OCI-LY1 (cell line): ENCODE measurements around the gene CDK13.

Experiments used
- H2AFZ ChIP-seq: fragments of 200-600 bp; sonication (generic), shearing (Covaris generic); 2 replicates; pipeline ENCODE4 v1.6.0; 2014; ENCODE audit warnings: antibody characterized with exemption, mild to moderate bottlenecking, low read length
- H3F3A ChIP-seq: fragments of 200-600 bp; sonication (generic), shearing (Covaris generic); 2 replicates; pipeline ENCODE4 v1.6.0; 2014; ENCODE audit warnings: mild to moderate bottlenecking, antibody characterized with exemption, low read length, moderate library complexity; ENCODE audit not compliant: insufficient read depth
- H3K27ac ChIP-seq: fragments of 200-600 bp; sonication (generic); 2 replicates; pipeline ENCODE4 v1.5.1; 2014; ENCODE audit warnings: low read length, mixed run types, mild to moderate bottlenecking, low read depth; ENCODE audit not compliant: poor library complexity, severe bottlenecking
- H3K27me3 ChIP-seq: fragments of 200-600 bp; sonication (generic); 2 replicates; pipeline ENCODE4 v1.6.0; 2014; ENCODE audit warnings: antibody characterized with exemption, mild to moderate bottlenecking, low read length, moderate library complexity; ENCODE audit not compliant: insufficient read depth
- H3K36me3 ChIP-seq: fragments of 200-600 bp; sonication (generic); 2 replicates; pipeline ENCODE4 v1.6.1; 2014; ENCODE audit warnings: mild to moderate bottlenecking, antibody characterized with exemption, low read length, moderate library complexity, mixed read lengths; ENCODE audit not compliant: insufficient read depth
- H3K4me1 ChIP-seq: fragments of 200-600 bp; sonication (generic); 2 replicates; pipeline ENCODE4 v1.5.1; 2014; ENCODE audit warnings: mild to moderate bottlenecking, low read length, moderate library complexity; ENCODE audit not compliant: insufficient read depth, severe bottlenecking
- H3K4me2 ChIP-seq: fragments of 200-600 bp; sonication (generic), shearing (Covaris generic); 2 replicates; pipeline ENCODE4 v1.6.1; 2014; ENCODE audit warnings: low read length
- H3K4me3 ChIP-seq: fragments of 200-600 bp; sonication (generic); 2 replicates; pipeline ENCODE4 v1.5.1; 2014; ENCODE audit warnings: low read length, low read depth, mild to moderate bottlenecking, mixed read lengths; ENCODE audit not compliant: poor library complexity, severe bottlenecking
- H3K79me2 ChIP-seq: fragments of 200-600 bp; shearing (Covaris generic); 2 replicates; pipeline ENCODE4 v1.6.1; 2016; ENCODE audit warnings: mixed run types, low read length, mixed read lengths; ENCODE audit not compliant: insufficient read depth
- H3K9ac ChIP-seq: fragments of 200-600 bp; sonication (generic), shearing (Covaris generic); 2 replicates; pipeline ENCODE4 v1.6.1; 2014; ENCODE audit warnings: mild to moderate bottlenecking, low read length, mixed read lengths
- H3K9me2 ChIP-seq: fragments of 200-600 bp; sonication (generic), shearing (Covaris generic); 2 replicates; pipeline ENCODE4 v1.6.1; 2014; ENCODE audit warnings: low read depth, mild to moderate bottlenecking, low read length, mixed read lengths
- H3K9me3 ChIP-seq: fragments of 200-600 bp; shearing (Covaris generic); 2 replicates; pipeline ENCODE4 v1.6.1; 2014; ENCODE audit warnings: low read length, mixed read lengths
- H4K20me1 ChIP-seq: fragments of 200-600 bp; sonication (generic), shearing (Covaris generic); 2 replicates; pipeline ENCODE4 v1.6.0; 2016; ENCODE audit warnings: mild to moderate bottlenecking, low read length; ENCODE audit not compliant: insufficient read depth
- EZH2 ChIP-seq: fragments of 200-600 bp; sonication (generic), shearing (Covaris generic); IDR thresholded peaks from 2 replicates; pipeline ENCODE4 v1.8.0; 2017; ENCODE audit warnings: borderline replicate concordance, mixed run types, mild to moderate bottlenecking, antibody characterized with exemption, low read length, moderate library complexity, mixed read lengths
- TF ChIP-seq, protein P1 (sequence below): fragments of 200-600 bp; sonication (generic), shearing (Covaris generic); IDR thresholded peaks from 2 replicates; pipeline ENCODE4 v1.5.1; 2017; ENCODE audit warnings: mild to moderate bottlenecking, antibody characterized with exemption, low read length, moderate library complexity, mixed read lengths

The CDK13 gene

DNA sequence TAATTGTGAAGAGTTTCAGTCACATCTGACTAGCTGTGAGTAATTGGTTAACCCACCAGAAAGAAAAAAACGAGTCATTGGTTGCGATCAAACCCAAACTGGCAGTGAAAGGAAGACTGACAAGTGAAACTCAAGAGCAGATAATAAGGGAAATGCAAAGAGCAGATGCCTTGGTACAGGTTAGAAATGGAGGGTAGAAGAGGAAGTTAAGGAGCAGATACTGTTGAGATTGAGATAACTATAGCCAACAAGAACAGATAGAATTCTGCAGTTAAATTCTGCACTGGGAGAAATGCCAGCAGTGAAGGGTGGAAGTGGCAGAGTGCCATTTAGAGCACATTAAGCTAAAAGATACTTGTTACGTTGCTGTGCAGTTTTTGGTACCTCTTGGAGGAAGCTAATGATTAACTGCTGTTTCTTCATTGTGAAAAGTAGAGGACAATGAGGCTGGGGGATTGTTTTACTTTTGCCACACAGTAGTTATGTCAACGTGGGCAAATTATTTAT lies 65.8 kb downstream of the CDK13 start:
- peak overlapping the region; percentile 6 for H3K27ac ChIP-seq
- H3K4me1 ChIP-seq = peaks cover 11% of the 10 kb centered on the region
- H3F3A ChIP-seq = no peaks in the 10 kb centered on the region
- H4K20me1 ChIP-seq = no peaks in the 10 kb centered on the region
- no peak overlapping the region for H3K4me2 ChIP-seq
- H3K9me3 ChIP-seq = no peaks in the 10 kb centered on the region
- no peak overlapping the region for H3K9ac ChIP-seq
- no peaks in the 10 kb centered on the region for H3K27me3 ChIP-seq
- no peaks in the 10 kb centered on the region for H3K9me2 ChIP-seq
- no peak overlapping the region for H2AFZ ChIP-seq
- H3K4me3 ChIP-seq = no peak overlapping the region
- no peaks in the 10 kb centered on the region for H3K79me2 ChIP-seq
- H3K36me3 ChIP-seq = peaks cover 26% of the 10 kb centered on the region
- TF ChIP-seq, protein P1, sequence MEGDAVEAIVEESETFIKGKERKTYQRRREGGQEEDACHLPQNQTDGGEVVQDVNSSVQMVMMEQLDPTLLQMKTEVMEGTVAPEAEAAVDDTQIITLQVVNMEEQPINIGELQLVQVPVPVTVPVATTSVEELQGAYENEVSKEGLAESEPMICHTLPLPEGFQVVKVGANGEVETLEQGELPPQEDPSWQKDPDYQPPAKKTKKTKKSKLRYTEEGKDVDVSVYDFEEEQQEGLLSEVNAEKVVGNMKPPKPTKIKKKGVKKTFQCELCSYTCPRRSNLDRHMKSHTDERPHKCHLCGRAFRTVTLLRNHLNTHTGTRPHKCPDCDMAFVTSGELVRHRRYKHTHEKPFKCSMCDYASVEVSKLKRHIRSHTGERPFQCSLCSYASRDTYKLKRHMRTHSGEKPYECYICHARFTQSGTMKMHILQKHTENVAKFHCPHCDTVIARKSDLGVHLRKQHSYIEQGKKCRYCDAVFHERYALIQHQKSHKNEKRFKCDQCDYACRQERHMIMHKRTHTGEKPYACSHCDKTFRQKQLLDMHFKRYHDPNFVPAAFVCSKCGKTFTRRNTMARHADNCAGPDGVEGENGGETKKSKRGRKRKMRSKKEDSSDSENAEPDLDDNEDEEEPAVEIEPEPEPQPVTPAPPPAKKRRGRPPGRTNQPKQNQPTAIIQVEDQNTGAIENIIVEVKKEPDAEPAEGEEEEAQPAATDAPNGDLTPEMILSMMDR = no peak
- no peak for TF ChIP-seq EZH2

DNA sequence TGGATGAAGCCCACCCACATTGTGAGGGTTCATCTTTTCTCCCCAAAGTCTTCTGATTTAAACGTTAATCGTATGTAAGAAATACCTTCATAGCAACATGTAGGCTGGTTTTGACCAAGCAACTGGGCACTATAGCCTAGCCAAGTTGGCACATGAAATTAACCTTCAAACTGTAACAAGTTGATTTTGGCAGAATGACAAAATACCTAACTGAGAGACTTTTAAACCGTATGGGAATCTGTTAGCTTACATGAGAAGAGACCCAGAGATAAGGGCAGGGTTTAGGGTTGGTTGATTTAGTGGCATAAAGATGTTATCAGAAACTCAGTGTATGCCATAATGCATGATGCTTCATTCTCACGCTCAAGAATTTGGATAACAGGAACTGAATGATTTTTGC lies 69.5 kb downstream of the CDK13 start:
- Histone ChIP-seq H3K9me3 (no peaks in the 10 kb centered on the region), H3K4me3 (no peak overlapping the region), H3K79me2 (no peaks in the 10 kb centered on the region), H3K4me2 (no peak overlapping the region), H3K4me1 (peaks cover 11% of the 10 kb centered on the region), H3K27me3 (no peaks in the 10 kb centered on the region), H4K20me1 (no peaks in the 10 kb centered on the region), H2AFZ (no peak overlapping the region), H3K36me3 (peaks cover 20% of the 10 kb centered on the region), H3K27ac (no peak overlapping the region), H3K9me2 (no peaks in the 10 kb centered on the region), H3F3A (no peaks in the 10 kb centered on the region), H3K9ac (no peak overlapping the region)
- no peak for TF ChIP-seq EZH2
- TF ChIP-seq, protein P1 = no peak

DNA sequence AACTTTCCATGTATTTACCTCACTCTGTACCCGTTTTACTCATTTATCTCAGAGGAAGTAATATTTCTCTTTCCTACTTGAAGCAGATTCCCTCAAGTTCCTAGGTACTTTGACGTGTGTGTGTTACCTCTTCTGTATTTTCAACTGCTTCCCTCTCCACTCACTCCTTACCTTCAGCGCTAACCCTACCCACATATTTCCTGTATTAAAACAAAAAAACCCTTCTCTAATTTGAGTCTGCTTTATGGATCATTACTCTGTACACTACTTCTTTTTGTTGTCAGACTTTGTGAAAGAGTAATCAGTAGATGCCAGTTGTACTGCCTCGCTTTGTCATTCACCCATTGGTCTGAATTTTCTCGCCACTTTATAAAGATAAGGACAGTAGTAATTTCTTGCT lies 74.0 kb downstream of the CDK13 start:
- Histone ChIP-seq H3K27me3 (no peaks in the 10 kb centered on the region), H3K9ac (no peak overlapping the region), H3K9me3 (no peaks in the 10 kb centered on the region), H3F3A (no peaks in the 10 kb centered on the region), H4K20me1 (no peaks in the 10 kb centered on the region), H3K9me2 (no peaks in the 10 kb centered on the region), H2AFZ (no peak overlapping the region), H3K4me3 (no peak overlapping the region), H3K36me3 (peaks cover 35% of the 10 kb centered on the region), H3K4me2 (no peak overlapping the region), H3K4me1 (no peaks in the 10 kb centered on the region), H3K27ac (no peak overlapping the region), H3K79me2 (no peaks in the 10 kb centered on the region)
- no peak for TF ChIP-seq EZH2
- TF ChIP-seq, protein P1 = no peak
